ENCODE data around the gene SSX4.
"Not testable (repeated sequence)": the region's sequence is repeated elsewhere in the genome, so short reads cannot be mapped to it uniquely, and the experiment has no call there.

DNA sequence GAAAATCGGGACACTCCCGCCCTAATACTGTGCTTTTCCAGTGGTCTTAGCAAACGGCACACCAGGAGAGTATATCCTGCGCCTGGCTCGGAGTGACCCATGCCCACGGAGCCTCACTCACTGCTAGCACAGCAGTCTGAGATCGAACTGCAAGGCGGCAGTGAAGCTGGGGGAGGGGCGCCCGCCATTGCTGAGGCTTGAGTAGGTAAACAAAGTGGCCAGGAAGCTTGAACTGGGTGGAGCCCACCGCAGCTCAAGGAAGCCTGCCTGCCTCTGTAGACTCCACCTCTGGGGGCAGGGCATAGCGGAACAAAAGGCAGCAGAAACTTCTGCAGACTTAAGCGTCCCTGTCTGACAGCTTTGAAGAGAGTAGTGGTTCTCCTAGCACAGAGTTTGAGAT is 50.4 kb downstream of the SSX4 start:
- TF ChIP-seq, protein P1, sequence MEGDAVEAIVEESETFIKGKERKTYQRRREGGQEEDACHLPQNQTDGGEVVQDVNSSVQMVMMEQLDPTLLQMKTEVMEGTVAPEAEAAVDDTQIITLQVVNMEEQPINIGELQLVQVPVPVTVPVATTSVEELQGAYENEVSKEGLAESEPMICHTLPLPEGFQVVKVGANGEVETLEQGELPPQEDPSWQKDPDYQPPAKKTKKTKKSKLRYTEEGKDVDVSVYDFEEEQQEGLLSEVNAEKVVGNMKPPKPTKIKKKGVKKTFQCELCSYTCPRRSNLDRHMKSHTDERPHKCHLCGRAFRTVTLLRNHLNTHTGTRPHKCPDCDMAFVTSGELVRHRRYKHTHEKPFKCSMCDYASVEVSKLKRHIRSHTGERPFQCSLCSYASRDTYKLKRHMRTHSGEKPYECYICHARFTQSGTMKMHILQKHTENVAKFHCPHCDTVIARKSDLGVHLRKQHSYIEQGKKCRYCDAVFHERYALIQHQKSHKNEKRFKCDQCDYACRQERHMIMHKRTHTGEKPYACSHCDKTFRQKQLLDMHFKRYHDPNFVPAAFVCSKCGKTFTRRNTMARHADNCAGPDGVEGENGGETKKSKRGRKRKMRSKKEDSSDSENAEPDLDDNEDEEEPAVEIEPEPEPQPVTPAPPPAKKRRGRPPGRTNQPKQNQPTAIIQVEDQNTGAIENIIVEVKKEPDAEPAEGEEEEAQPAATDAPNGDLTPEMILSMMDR (IDR thresholded peaks at IDR 0.05; ENCODE audit: low read depth, low read length) = not testable (repeated sequence)
- TF ChIP-seq EZH2phosphoT487 (IDR thresholded peaks at IDR 0.05; ENCODE audit: low read depth) = not testable (repeated sequence)

Data from OCI-LY3 (cell line).